Fibroblast of skin of right biceps (primary cell): ENCODE data around the gene CCDC106.

Experiments
- DNase-seq: peaks from one replicate; pipeline ENCODE4 v3.0.0-alpha.2; 2013

CCDC106 gene

GRCh38 chr19:55672418-55672817, 24.4 kb downstream of the CCDC106 start:
- peak; percentile 60 for DNase-seq

GRCh38 chr19:55673465-55673864, 25.5 kb downstream of the CCDC106 start:
- DNase-seq, result no peak

GRCh38 chr19:55673889-55674288, 25.9 kb downstream of the CCDC106 start:
- no peak for DNase-seq

GRCh38 chr19:55674459-55674840, 26.4 kb downstream of the CCDC106 start:
- DNase-seq, result no peak

GRCh38 chr19:55674841-55675660, 27.0 kb downstream of the CCDC106 start, which contains the start of gene EPN1:
EPN1 (plus strand) TSS chr19:55675226; CDS start chr19:55678628, 3,402 bp downstream.
- DNase-seq, result peak; percentile 97

GRCh38 chr19:55675661-55676354, 27.8 kb downstream of the CCDC106 start:
- no peak for DNase-seq

- DNase-seq, result no peak
These were observed 28.4 kb downstream of the CCDC106 start for GRCh38 chr19:55676383-55676782.

- DNase-seq, result no peak
These were observed 29.0 kb downstream of the CCDC106 start for GRCh38 chr19:55676889-55677505.

GRCh38 chr19:55677572-55678028, 29.6 kb downstream of the CCDC106 start:
- DNase-seq, result no peak

GRCh38 chr19:55678121-55678671, 30.2 kb downstream of the CCDC106 start:
- no peak for DNase-seq

- DNase-seq, result peak; percentile 32
These were observed 31.6 kb downstream of the CCDC106 start for GRCh38 chr19:55679343-55680257.

GRCh38 chr19:55680339-55681130, 32.5 kb downstream of the CCDC106 start:
- no peak for DNase-seq

- DNase-seq, result no peak
These were observed 33.4 kb downstream of the CCDC106 start for GRCh38 chr19:55681131-55682092.

- no peak for DNase-seq
These were observed 35.6 kb downstream of the CCDC106 start for GRCh38 chr19:55683449-55684261.

- DNase-seq, result no peak
These were observed 37.1 kb downstream of the CCDC106 start for GRCh38 chr19:55684946-55685681.

GRCh38 chr19:55685776-55686175, 37.8 kb downstream of the CCDC106 start:
- DNase-seq, result no peak

- no peak for DNase-seq
These were observed 38.5 kb downstream of the CCDC106 start for GRCh38 chr19:55686311-55687050.
